Bronchial epithelial cell (primary cell): Measurements from ENCODE around the gene NAP1L1. TPM values are rescaled to one million over a fixed set of nuclear protein-coding genes. Genes with fewer than 3 reads are reported as not detected.

Experiments
- DNase-seq: peaks from one replicate; pipeline ENCODE4 v3.0.0-alpha.2; 2010; ENCODE audit warnings: low read depth
- FAIRE-seq: peaks from 2 replicates; lab custom pipeline; 2011; peaks lifted over from hg19 to GRCh38; lab: Jason Lieb, UNC
- H3K27me3 ChIP-seq: 2 replicates; pipeline ENCODE4 v1.5.1; 2011; ENCODE audit warnings: low read length; ENCODE audit not compliant: control insufficient read depth, insufficient read depth
- H3K36me3 ChIP-seq: 2 replicates; pipeline ENCODE4 v1.5.1; 2011; ENCODE audit warnings: low read length; ENCODE audit not compliant: control insufficient read depth, insufficient read depth
- H3K4me3 ChIP-seq: 2 replicates; pipeline ENCODE4 v1.5.1; 2011; ENCODE audit warnings: mild to moderate bottlenecking, low read depth, low read length, control low read depth
- CTCF ChIP-seq: IDR thresholded peaks from 2 replicates; pipeline ENCODE4 v1.5.1; 2011; ENCODE audit warnings: mild to moderate bottlenecking, moderate library complexity, low read length, control low read depth, inconsistent platforms; ENCODE audit not compliant: insufficient read depth, severe bottlenecking
- total RNA-seq: library from RNA; depleted of rRNA; stranded (reverse); fragments of >200 nt; gene quantifications from 2 replicates; pipeline ENCODE4 v1.2.1, GENCODE V29; 2014

The NAP1L1 gene
- total RNA-seq, 1 donor from 2014 or later: 166 TPM

GRCh38 chr12:76006028-76006925 is 78.2 kb downstream of the NAP1L1 start:
- no peak for TF ChIP-seq CTCF
- FAIRE-seq (no peak), DNase-seq (no peak)
- H3K36me3 ChIP-seq: no peaks in the 10 kb centered on the region
- H3K27me3 ChIP-seq: no peaks in the 10 kb centered on the region
- H3K4me3 ChIP-seq: no peak overlapping the region

DNA sequence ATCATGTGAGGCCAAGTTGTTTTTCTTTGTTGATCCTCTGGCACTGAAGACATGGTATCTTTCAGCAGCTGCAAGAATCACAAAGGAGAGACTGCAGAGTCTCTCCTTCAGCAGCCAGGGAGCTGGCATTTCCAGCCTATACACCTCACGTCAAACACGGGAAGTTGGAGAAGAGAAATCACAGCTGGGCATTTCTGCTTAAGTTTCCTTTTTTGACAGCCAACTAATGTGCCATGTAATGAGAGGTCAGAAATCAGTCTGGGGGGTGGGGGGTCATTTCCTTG is 81.2 kb downstream of the NAP1L1 start:
- Histone ChIP-seq H3K36me3 (no peaks in the 10 kb centered on the region), H3K27me3 (no peaks in the 10 kb centered on the region), H3K4me3 (no peak overlapping the region)
- DNase-seq: no peak
- no peak for FAIRE-seq
- no peak for TF ChIP-seq CTCF

DNA sequence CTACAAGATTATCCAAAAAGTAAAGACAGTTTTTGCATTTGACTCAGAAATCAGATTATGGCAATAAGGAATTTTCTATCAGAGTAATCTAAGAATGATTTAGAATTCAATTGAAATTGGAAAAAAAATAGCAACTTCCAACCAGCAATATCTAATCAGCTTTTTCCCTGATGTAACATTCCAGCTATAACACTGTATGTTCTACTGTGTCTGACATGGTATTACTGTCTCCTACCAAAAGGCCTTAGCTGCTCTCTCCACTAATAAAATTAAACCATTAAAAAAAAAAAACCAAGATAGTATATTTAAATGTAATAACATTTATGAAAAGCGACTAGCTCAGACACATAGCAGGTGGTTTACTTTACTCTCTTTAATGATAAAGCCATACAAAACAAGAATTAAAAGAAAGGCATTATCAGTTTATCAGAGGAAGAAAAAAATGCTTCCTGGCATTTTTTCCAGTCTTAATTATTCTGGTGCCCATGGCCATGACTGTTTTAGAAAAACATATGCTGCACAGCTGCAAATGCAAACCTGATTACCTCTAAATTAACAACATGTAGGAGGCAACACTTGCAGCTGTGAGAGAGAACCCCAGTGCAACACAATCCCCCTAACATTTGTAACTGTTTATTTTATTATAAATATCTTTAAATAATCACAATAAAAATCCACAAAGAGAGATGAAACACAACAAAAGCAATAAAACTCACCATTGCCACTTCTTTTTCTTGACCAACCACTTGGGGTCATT is 81.7 kb downstream of the NAP1L1 start:
- FAIRE-seq: no peak

GRCh38 chr12:75998292-75999063 is 86.0 kb downstream of the NAP1L1 start:
- H3K36me3 ChIP-seq: no peaks in the 10 kb centered on the region
- FAIRE-seq (no peak), DNase-seq (no peak)
- no peaks in the 10 kb centered on the region for H3K27me3 ChIP-seq
- H3K4me3 ChIP-seq: no peak overlapping the region
- no peak for TF ChIP-seq CTCF

More for the DNA sequence above, 81.7 kb downstream of the NAP1L1 start:
- no peak overlapping the region for H3K4me3 ChIP-seq
- no peak for TF ChIP-seq CTCF
- no peaks in the 10 kb centered on the region for H3K36me3 ChIP-seq
- no peaks in the 10 kb centered on the region for H3K27me3 ChIP-seq
- no peak for DNase-seq

DNA sequence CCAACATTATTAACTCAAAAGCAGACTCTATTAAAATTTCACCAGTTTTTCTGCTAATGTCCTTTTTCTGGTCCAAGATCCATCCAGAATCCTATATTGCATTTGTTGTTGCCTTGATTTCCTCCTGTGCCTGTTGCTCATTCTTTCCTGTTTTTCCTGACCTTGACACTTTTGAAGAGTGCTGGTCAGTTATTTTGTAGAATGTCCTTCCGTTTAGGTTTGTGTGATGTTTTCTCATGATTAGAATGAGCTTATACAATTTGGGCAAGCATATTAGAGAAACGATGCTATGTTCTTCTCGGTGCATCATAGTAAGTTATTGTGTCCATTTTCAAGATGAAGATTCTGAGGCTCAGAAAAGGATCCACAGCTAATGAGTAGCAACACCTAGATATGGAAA is 86.8 kb downstream of the NAP1L1 start:
- H3K27me3 ChIP-seq: no peaks in the 10 kb centered on the region
- FAIRE-seq (no peak), DNase-seq (no peak)
- TF ChIP-seq CTCF: no peak
- H3K4me3 ChIP-seq: no peak overlapping the region
- H3K36me3 ChIP-seq: no peaks in the 10 kb centered on the region
